ENCODE measurements around the gene PLCB1. TPM values are rescaled to one million over a fixed set of nuclear protein-coding genes. Genes with fewer than 3 reads are reported as not detected.

Gene PLCB1
- total RNA-seq, 1 experiment from 2014 or later = not detected

- H3K27me3 ChIP-seq (ENCODE audit: insufficient read depth, low read depth) = peaks cover 5% of the 10 kb centered on the region; the same call in 1 of the 2 replicates
- H3K4me1 ChIP-seq (replicated peaks; ENCODE audit: insufficient read depth) = no peaks in the 10 kb centered on the region
- no peaks in the 10 kb centered on the region for H3F3A ChIP-seq (ENCODE audit: insufficient read depth, low read depth)
- H3K27ac ChIP-seq = no peak overlapping the region
- H2AFZ ChIP-seq = no peak overlapping the region
- ChIA-PET CTCF (no interaction called here), POLR2A (ENCODE audit: unreplicated experiment) (no interaction called here)
- H3K4me3 ChIP-seq = no peak overlapping the region
- intact Hi-C loops (cut with micrococcal nuclease; ENCODE audit: unreplicated experiment) = no loop called here
- TF ChIP-seq EZH2 (IDR thresholded peaks at IDR 0.05; ENCODE audit: low read depth) (no peak), CTCF (conservative IDR thresholded peaks at IDR 0.05) (no peak)
- H3K36me3 ChIP-seq (ENCODE audit: low read depth) = no peaks in the 10 kb centered on the region
- no peaks in the 10 kb centered on the region for H3K79me2 ChIP-seq (ENCODE audit: low read depth)
- no TSS peak for BruUV-seq (replicated peaks)
- no peaks in the 10 kb centered on the region; the same call in 1 of the 2 replicates for H3K9me3 ChIP-seq (ENCODE audit: insufficient read depth, low read depth)
- no peaks in the 10 kb centered on the region for H4K20me1 ChIP-seq (ENCODE audit: insufficient read depth)
- DNase-seq = no peak
- no peaks in the 10 kb centered on the region for H3K9me2 ChIP-seq (ENCODE audit: insufficient read depth)
- H3K4me2 ChIP-seq = no peak overlapping the region
Measured at GRCh38 chr20:8542110-8542486, 410.0 kb downstream of the PLCB1 start.

GRCh38 chr20:8545212-8545611, 413.1 kb downstream of the PLCB1 start:
- Histone ChIP-seq H4K20me1 (ENCODE audit: insufficient read depth) (no peaks in the 10 kb centered on the region), H3K27me3 (ENCODE audit: insufficient read depth, low read depth) (peaks cover 5% of the 10 kb centered on the region; the same call in 1 of the 2 replicates), H3K4me3 (no peak overlapping the region), H3K9me2 (ENCODE audit: insufficient read depth) (no peaks in the 10 kb centered on the region), H3K36me3 (ENCODE audit: low read depth) (no peaks in the 10 kb centered on the region), H3K79me2 (ENCODE audit: low read depth) (no peaks in the 10 kb centered on the region), H3K27ac (no peak overlapping the region), H3K4me2 (no peak overlapping the region), H3F3A (ENCODE audit: insufficient read depth, low read depth) (no peaks in the 10 kb centered on the region), H3K4me1 (replicated peaks; ENCODE audit: insufficient read depth) (no peaks in the 10 kb centered on the region), H2AFZ (no peak overlapping the region), H3K9me3 (ENCODE audit: insufficient read depth, low read depth) (no peaks in the 10 kb centered on the region; the same call in 1 of the 2 replicates)
- intact Hi-C loops (cut with micrococcal nuclease; ENCODE audit: unreplicated experiment) = no loop called here
- POLR2A ChIA-PET (ENCODE audit: unreplicated experiment) = no interaction called here
- DNase-seq = no peak
- no peak for TF ChIP-seq EZH2 (IDR thresholded peaks at IDR 0.05; ENCODE audit: low read depth)
- no TSS peak for BruUV-seq (replicated peaks)
- CTCF ChIA-PET = no interaction called here

GRCh38 chr20:8547035-8547650, 415.1 kb downstream of the PLCB1 start:
- Histone ChIP-seq H3K4me1 (replicated peaks; ENCODE audit: insufficient read depth) (no peaks in the 10 kb centered on the region), H3K27ac (no peak overlapping the region), H3K36me3 (ENCODE audit: low read depth) (no peaks in the 10 kb centered on the region), H2AFZ (no peak overlapping the region), H3K4me2 (no peak overlapping the region), H3K9me2 (ENCODE audit: insufficient read depth) (no peaks in the 10 kb centered on the region), H3F3A (ENCODE audit: insufficient read depth, low read depth) (no peaks in the 10 kb centered on the region), H3K27me3 (ENCODE audit: insufficient read depth, low read depth) (peaks cover 2% of the 10 kb centered on the region; the same call in 1 of the 2 replicates), H4K20me1 (ENCODE audit: insufficient read depth) (no peaks in the 10 kb centered on the region), H3K79me2 (ENCODE audit: low read depth) (no peaks in the 10 kb centered on the region), H3K9me3 (ENCODE audit: insufficient read depth, low read depth) (no peaks in the 10 kb centered on the region; the same call in 1 of the 2 replicates), H3K4me3 (no peak overlapping the region)
- ChIA-PET POLR2A (ENCODE audit: unreplicated experiment) (no interaction called here), CTCF (no interaction called here)
- TF ChIP-seq CTCF (conservative IDR thresholded peaks at IDR 0.05) = no peak
- no peak for TF ChIP-seq EZH2 (IDR thresholded peaks at IDR 0.05; ENCODE audit: low read depth)
- DNase-seq = no peak
- intact Hi-C loops (cut with micrococcal nuclease; ENCODE audit: unreplicated experiment) = no loop called here
- no TSS peak for BruUV-seq (replicated peaks)

Data from PC-9 (cell line).